Neural progenitor cell (in vitro differentiated cells): ENCODE data around the gene AZIN2.

Experiments
- EZH2 ChIP-seq: fragments of 200-600 bp; sonication (generic); IDR thresholded peaks from 2 replicates; pipeline ENCODE4 v1.6.1; 2017; ENCODE audit warnings: antibody characterized with exemption, mild to moderate bottlenecking, moderate library complexity
- EZH2phosphoT487 ChIP-seq: fragments of 200-600 bp; sonication (generic); IDR thresholded peaks from 2 replicates; pipeline ENCODE4 v1.6.1; 2017; ENCODE audit warnings: antibody characterized with exemption
- TF ChIP-seq, protein P1 (sequence below): fragments of 200-600 bp; sonication (generic); IDR thresholded peaks from 2 replicates; pipeline ENCODE4 v1.5.1; 2017; ENCODE audit warnings: antibody characterized with exemption, mild to moderate bottlenecking

GRCh38 chr1:33141216-33141615, 60.3 kb downstream of the AZIN2 start:
- TF ChIP-seq EZH2 (no peak), EZH2phosphoT487 (no peak)
- TF ChIP-seq, protein P1, sequence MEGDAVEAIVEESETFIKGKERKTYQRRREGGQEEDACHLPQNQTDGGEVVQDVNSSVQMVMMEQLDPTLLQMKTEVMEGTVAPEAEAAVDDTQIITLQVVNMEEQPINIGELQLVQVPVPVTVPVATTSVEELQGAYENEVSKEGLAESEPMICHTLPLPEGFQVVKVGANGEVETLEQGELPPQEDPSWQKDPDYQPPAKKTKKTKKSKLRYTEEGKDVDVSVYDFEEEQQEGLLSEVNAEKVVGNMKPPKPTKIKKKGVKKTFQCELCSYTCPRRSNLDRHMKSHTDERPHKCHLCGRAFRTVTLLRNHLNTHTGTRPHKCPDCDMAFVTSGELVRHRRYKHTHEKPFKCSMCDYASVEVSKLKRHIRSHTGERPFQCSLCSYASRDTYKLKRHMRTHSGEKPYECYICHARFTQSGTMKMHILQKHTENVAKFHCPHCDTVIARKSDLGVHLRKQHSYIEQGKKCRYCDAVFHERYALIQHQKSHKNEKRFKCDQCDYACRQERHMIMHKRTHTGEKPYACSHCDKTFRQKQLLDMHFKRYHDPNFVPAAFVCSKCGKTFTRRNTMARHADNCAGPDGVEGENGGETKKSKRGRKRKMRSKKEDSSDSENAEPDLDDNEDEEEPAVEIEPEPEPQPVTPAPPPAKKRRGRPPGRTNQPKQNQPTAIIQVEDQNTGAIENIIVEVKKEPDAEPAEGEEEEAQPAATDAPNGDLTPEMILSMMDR, result no peak
